ENCODE results near the gene MSANTD2. TPM values are rescaled to one million over a fixed set of nuclear protein-coding genes. Genes with fewer than 3 reads are reported as not detected.

The MSANTD2 gene
- total and polyA plus RNA-seq, 12 donors, result 2.4 to 15.9 (median 3.4) TPM

GRCh38 chr11:124811399-124812125 lies 11.4 kb upstream of the MSANTD2 start:
- DNase-seq, result no peak
- no peak overlapping the region for H3K27ac ChIP-seq
- H3K9me3 ChIP-seq, result no peaks in the 10 kb centered on the region
- H3K4me3 ChIP-seq, result no peak overlapping the region
- peaks cover 0 to 31% (median 0%) of the 10 kb centered on the region in 7 donors for H3K27me3 ChIP-seq
- ATAC-seq, result no peak
- intact Hi-C loops (cut with DNase I), result no loop called here
- peaks cover 0 to 13% (median 0%) of the 10 kb centered on the region in 9 donors for H3K36me3 ChIP-seq
- no peaks in the 10 kb centered on the region for H3K4me1 ChIP-seq
- WGBS, 2 donors, result 86 to 87% methylated on average over 10 of the region's 10 CpGs
- TF ChIP-seq CTCF (IDR thresholded peaks at IDR 0.05), result no peak

DNA sequence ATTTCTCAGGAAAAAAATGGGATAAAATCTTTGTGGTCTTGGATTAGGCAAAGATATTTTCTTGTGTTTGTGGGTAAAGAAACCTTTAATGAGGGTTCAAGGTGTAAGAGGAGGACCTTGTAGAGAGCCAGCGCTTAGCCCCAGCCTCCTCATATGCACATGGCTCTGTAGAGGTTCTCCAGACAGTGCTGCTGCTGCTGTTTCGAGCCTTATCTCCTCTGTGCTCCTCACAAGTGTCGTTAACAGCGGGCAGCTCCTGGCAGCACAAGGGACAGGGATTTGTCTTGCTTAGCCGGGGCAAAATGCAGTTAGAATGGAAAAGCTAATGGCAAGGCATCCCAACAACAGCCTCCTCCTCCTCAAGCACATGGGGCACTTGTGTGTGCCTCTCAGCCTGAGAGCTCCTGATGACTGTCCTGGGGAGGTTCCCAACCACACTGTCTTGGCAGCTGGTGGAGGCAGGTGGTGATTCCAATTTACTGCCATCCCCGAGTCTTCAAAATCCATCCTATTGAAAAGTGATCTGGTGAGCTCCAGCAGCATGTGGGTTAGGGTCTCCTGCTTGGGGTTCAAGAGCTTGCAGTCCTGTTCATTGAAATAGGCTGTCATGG lies 7.6 kb upstream of the MSANTD2 start:
- no peaks in the 10 kb centered on the region for H3K9me3 ChIP-seq
- H3K4me1 ChIP-seq, result no peaks in the 10 kb centered on the region
- peaks cover 0 to 28% (median 0%) of the 10 kb centered on the region in 9 donors for H3K36me3 ChIP-seq
- no peak overlapping the region for H3K4me3 ChIP-seq
- ATAC-seq, result no peak
- peaks cover 0 to 3% (median 0%) of the 10 kb centered on the region in 7 donors for H3K27me3 ChIP-seq
- WGBS, 2 donors, result 61 to 63% methylated on average over 6 of the region's 6 CpGs
- H3K27ac ChIP-seq, result no peak overlapping the region
- intact Hi-C loops (cut with DNase I), result no loop called here
- DNase-seq, result no peak
- no peak for TF ChIP-seq CTCF (IDR thresholded peaks at IDR 0.05)

- WGBS, 2 donors, result 96 to 97% methylated on average over 5 of the region's 5 CpGs
- H3K27me3 ChIP-seq, result no peaks in the 10 kb centered on the region
These were observed 7.0 kb upstream of the MSANTD2 start for GRCh38 chr11:124807201-124807600.

DNA sequence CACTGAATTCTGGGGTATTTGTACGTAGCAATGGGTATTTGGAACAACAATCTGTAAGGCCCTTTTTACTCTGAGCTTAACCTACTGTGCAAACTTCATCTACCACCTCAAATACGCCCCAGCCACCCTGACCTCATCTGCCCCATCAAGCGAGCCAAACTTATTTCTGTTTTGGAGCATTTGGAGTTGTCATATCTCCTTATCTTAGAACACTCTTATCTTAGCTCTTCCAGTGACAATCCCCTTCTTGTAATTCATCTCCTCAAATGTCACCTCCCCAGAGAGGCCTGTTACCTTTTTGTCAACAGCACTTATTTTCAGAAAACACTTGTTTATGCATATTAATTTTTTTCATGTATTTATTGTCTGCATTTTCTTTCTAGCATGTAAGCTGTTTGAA lies 4.7 kb upstream of the MSANTD2 start:
- Histone ChIP-seq H3K36me3 (peaks cover 0 to 28% (median 0%) of the 10 kb centered on the region in 9 donors), H3K27ac (no peak overlapping the region), H3K9me3 (no peaks in the 10 kb centered on the region), H3K4me3 (no peak overlapping the region), H3K27me3 (no peaks in the 10 kb centered on the region), H3K4me1 (peaks cover 0 to 15% (median 9%) of the 10 kb centered on the region in 9 donors)
- DNase-seq (no peak), ATAC-seq (no peak)
- TF ChIP-seq CTCF (IDR thresholded peaks at IDR 0.05), result no peak
- WGBS, 2 donors, result 70 to 73% methylated on average over 3 of the region's 3 CpGs
- intact Hi-C loops (cut with DNase I), result loop anchor here in 2 of 10 donors (5.0 kb wide), 2 partner anchors 32 to 43 kb away; partner anchors contain the start of gene ESAM (in 1 of the 2)

More at GRCh38 chr11:124807201-124807600, 7.0 kb upstream of the MSANTD2 start:
- no peak overlapping the region for H3K4me3 ChIP-seq
- intact Hi-C loops (cut with DNase I), result no loop called here
- H3K36me3 ChIP-seq, result peaks cover 0 to 28% (median 0%) of the 10 kb centered on the region in 9 donors
- H3K27ac ChIP-seq, result no peak overlapping the region
- H3K4me1 ChIP-seq, result no peaks in the 10 kb centered on the region
- H3K9me3 ChIP-seq, result no peaks in the 10 kb centered on the region
- DNase-seq (no peak), ATAC-seq (no peak)
- no peak for TF ChIP-seq CTCF (IDR thresholded peaks at IDR 0.05)
